IMR-90 (cell line): Measurements from ENCODE around the gene GBP7. TPM values are rescaled to one million over a fixed set of nuclear protein-coding genes. Genes with fewer than 3 reads are reported as not detected.

ENCODE experiments used
- ATAC-seq: fragments of 200-7000 bp; cut with Tn5 transposase; 2 replicates; pipeline ENCODE4 v1.9.1; 2020; ENCODE audit warnings: low read depth, mild to moderate bottlenecking, moderate library complexity
- BruUV-seq: library from RNA; stranded (reverse); fragments of 400-500 nt; replicated peaks from 2 replicates; lab custom pipeline; 2021; lab: Mats Ljungman, UMichigan
- CTCF ChIA-PET: fragments of 300-600 bp; formaldehyde crosslinking; extraction: SDS; loops from one replicate; lab custom pipeline; 2021; ENCODE audit warnings: antibody characterized with exemption; lab: Yijun Ruan, JAX
- POLR2A ChIA-PET: fragments of 300-600 bp; sonication (Branson Sonifier 250); formaldehyde crosslinking; loops from one replicate; lab custom pipeline; 2022; ENCODE audit warnings: antibody characterized with exemption; ENCODE audit not compliant: unreplicated experiment; lab: Charles Lee
- DNase-seq: peaks from one replicate; pipeline ENCODE4 v3.0.0; 2013
- H2AFZ ChIP-seq: replicated peaks from 2 replicates; pipeline ENCODE3; 2013; ENCODE audit warnings: low read length, mild to moderate bottlenecking; ENCODE audit not compliant: poor library complexity
- H2AK5ac ChIP-seq: 2 replicates; pipeline ENCODE4 v1.6.1; 2013; ENCODE audit warnings: low read depth, low read length, inconsistent platforms
- H2AK9ac ChIP-seq: replicated peaks from 2 replicates; pipeline ENCODE3; 2013; ENCODE audit warnings: mild to moderate bottlenecking, low read depth, low read length, moderate library complexity; ENCODE audit not compliant: poor library complexity
- H2BK120ac ChIP-seq: 2 replicates; pipeline ENCODE4 v1.6.1; 2013; ENCODE audit warnings: low read depth, low read length, inconsistent platforms
- H2BK15ac ChIP-seq: 3 replicates; pipeline ENCODE4 v1.6.1; 2013; ENCODE audit warnings: low read depth, low read length, inconsistent platforms
- H2BK20ac ChIP-seq: 2 replicates; pipeline ENCODE4 v1.6.1; 2013; ENCODE audit warnings: low read depth, mild to moderate bottlenecking, inconsistent platforms, low read length, moderate library complexity
- H2BK5ac ChIP-seq: 2 replicates; pipeline ENCODE4 v1.6.1; 2013; ENCODE audit warnings: mild to moderate bottlenecking, low read depth, low read length, inconsistent platforms; ENCODE audit not compliant: poor library complexity, severe bottlenecking
- H3K14ac ChIP-seq: replicated peaks from 2 replicates; pipeline ENCODE4 v1.6.1; 2013; ENCODE audit warnings: low read depth, low read length, inconsistent platforms
- H3K18ac ChIP-seq: 2 replicates; pipeline ENCODE4 v1.6.1; 2013; ENCODE audit warnings: low read depth, low read length, control low read depth
- H3K23ac ChIP-seq: 2 replicates; pipeline ENCODE4 v1.6.1; 2013; ENCODE audit warnings: low read depth, low read length, inconsistent platforms
- H3K27ac ChIP-seq: 2 replicates; pipeline ENCODE4 v1.5.1; 2013; ENCODE audit warnings: mild to moderate bottlenecking, control low read depth, low read length; ENCODE audit not compliant: insufficient read depth
- H3K27me3 ChIP-seq: 2 replicates; pipeline ENCODE4 v1.6.1; 2013; ENCODE audit warnings: low read length; ENCODE audit not compliant: control insufficient read depth, insufficient read depth
- H3K36me3 ChIP-seq: 2 replicates; pipeline ENCODE4 v1.6.1; 2013; ENCODE audit warnings: low read length, mixed read lengths; ENCODE audit not compliant: control insufficient read depth, insufficient read depth
- H3K4ac ChIP-seq: 2 replicates; pipeline ENCODE4 v1.6.1; 2013; ENCODE audit warnings: low read depth, low read length, inconsistent platforms
- H3K4me1 ChIP-seq: 2 replicates; pipeline ENCODE4 v1.6.1; 2013; ENCODE audit warnings: low read length, mixed read lengths; ENCODE audit not compliant: control insufficient read depth, insufficient read depth
- H3K4me2 ChIP-seq: 2 replicates; pipeline ENCODE4 v1.6.1; 2013; ENCODE audit warnings: low read depth, mild to moderate bottlenecking, control low read depth, low read length, moderate library complexity
- H3K4me3 ChIP-seq: 2 replicates; pipeline ENCODE4 v1.5.1; 2013; ENCODE audit warnings: low read depth, mild to moderate bottlenecking, control low read depth, low read length, moderate library complexity; ENCODE audit not compliant: insufficient read depth
- H3K56ac ChIP-seq: 2 replicates; pipeline ENCODE4 v1.6.1; 2013; ENCODE audit warnings: low read length, inconsistent platforms; ENCODE audit not compliant: insufficient read depth; ENCODE audit errors: extremely low read depth
- H3K79me1 ChIP-seq, 2 experiments: 2 replicates each; pipeline ENCODE4 v1.6.1; 2013; ENCODE audit warnings: low read length in 2 of 2, inconsistent platforms in 1 of 2, low read depth in 1 of 2
- H3K9ac ChIP-seq: 2 replicates; pipeline ENCODE4 v1.6.1; 2013; ENCODE audit warnings: low read depth, low read length, control low read depth
- H3K9me1 ChIP-seq: 2 replicates; pipeline ENCODE4 v1.6.1; 2013; ENCODE audit warnings: low read length, inconsistent platforms; ENCODE audit not compliant: insufficient read depth
- H3K9me3 ChIP-seq: 2 replicates; pipeline ENCODE4 v1.6.1; 2013; ENCODE audit warnings: low read length; ENCODE audit not compliant: control insufficient read depth, insufficient read depth
- H4K20me1 ChIP-seq: 2 replicates; pipeline ENCODE4 v1.6.1; 2013; ENCODE audit warnings: low read length, inconsistent platforms; ENCODE audit not compliant: insufficient read depth
- H4K5ac ChIP-seq: 2 replicates; pipeline ENCODE4 v1.6.1; 2013; ENCODE audit warnings: mild to moderate bottlenecking, low read depth, low read length, control low read depth
- H4K8ac ChIP-seq, 2 experiments: 2 replicates each; pipeline ENCODE4 v1.6.1; 2013; ENCODE audit warnings: low read depth in 2 of 2, low read length in 2 of 2, control low read depth in 1 of 2, inconsistent platforms in 1 of 2
- H4K91ac ChIP-seq: 2 replicates; pipeline ENCODE4 v1.6.1; 2013; ENCODE audit warnings: low read depth, low read length, inconsistent platforms; ENCODE audit not compliant: insufficient read depth
- BHLHE40 ChIP-seq: fragments of 150-350 bp; IDR thresholded peaks from 2 replicates; pipeline ENCODE4 v1.6.1; 2016; ENCODE audit warnings: mild to moderate bottlenecking, low read depth, low read length
- CEBPB ChIP-seq: IDR thresholded peaks from 2 replicates; pipeline ENCODE4 v1.6.1; 2012; ENCODE audit warnings: low read depth, low read length, improper control_type of control experiment
- CTCF ChIP-seq: conservative IDR thresholded peaks from 2 replicates; pipeline ENCODE4 v1.5.1; 2012; ENCODE audit warnings: mild to moderate bottlenecking, low read depth, low read length, improper control_type of control experiment
- ELK1 ChIP-seq: fragments of 150-350 bp; IDR thresholded peaks from 2 replicates; pipeline ENCODE4 v1.6.1; 2016; ENCODE audit warnings: low read depth, mild to moderate bottlenecking, low read length, moderate library complexity, borderline replicate concordance
- FOS ChIP-seq: fragments of 150-350 bp; IDR thresholded peaks from 2 replicates; pipeline ENCODE4 v1.6.1; 2016; ENCODE audit warnings: low read depth, low read length
- MAZ ChIP-seq: IDR thresholded peaks from 2 replicates; pipeline ENCODE4 v1.6.1; 2012; ENCODE audit warnings: low read depth, mild to moderate bottlenecking, low read length, improper control_type of control experiment, moderate library complexity, borderline replicate concordance
- MXI1 ChIP-seq: IDR thresholded peaks from 2 replicates; pipeline ENCODE4 v1.6.1; 2012; ENCODE audit warnings: low read depth, mild to moderate bottlenecking, low read length, moderate library complexity, borderline replicate concordance
- NFE2L2 ChIP-seq: fragments of 150-350 bp; IDR thresholded peaks from 2 replicates; pipeline ENCODE4 v1.6.1; 2016; ENCODE audit warnings: low read depth, mild to moderate bottlenecking, low read length
- RAD21 ChIP-seq: IDR thresholded peaks from 2 replicates; pipeline ENCODE4 v1.6.1; 2012; ENCODE audit warnings: low read length, improper control_type of control experiment
- SMC3 ChIP-seq: fragments of 150-350 bp; IDR thresholded peaks from 2 replicates; pipeline ENCODE4 v1.6.1; 2016; ENCODE audit warnings: low read depth, mild to moderate bottlenecking, antibody characterized with exemption, low read length, moderate library complexity
- USF2 ChIP-seq: fragments of 150-350 bp; IDR thresholded peaks from 2 replicates; pipeline ENCODE4 v1.6.1; 2017; ENCODE audit warnings: mild to moderate bottlenecking, antibody characterized with exemption, low read length, low read depth
- WGBS, 2 experiments: methylation state at CpG; one replicate each; pipeline versions ENCODE4 v1.1.5 to v1.1.7; 2013; ENCODE audit warnings: missing lambda C conversion rate in 2 of 2; ENCODE audit not compliant: insufficient read length in 1 of 2; ENCODE audit errors: extremely low coverage in 2 of 2; 5-methylcytosine and 5-hydroxymethylcytosine counted together
- dilution Hi-C: fragments of 300-500 bp; cut with HindIII; formaldehyde crosslinking; loops from one replicate; pipeline ENCODE4 v1.14.3; 2018; ENCODE audit warnings: low sequenced_read_pairs; ENCODE audit not compliant: unreplicated experiment
- in situ Hi-C: fragments of 300-500 bp; cut with MboI; formaldehyde crosslinking; loops from 3 replicates; pipeline ENCODE4 v1.14.3; 2019; ENCODE audit warnings: low sequenced_read_pairs, inconsistent platforms, mixed read lengths
- intact Hi-C: fragments of 100-400 bp; cut with micrococcal nuclease; formaldehyde crosslinking; loops from 2 replicates; pipeline ENCODE4 v1.10.0; 2022
- polyA plus RNA-seq, 3 experiments: library from polyadenylated mRNA; depleted of rRNA; stranded (reverse); fragments of >200 nt; gene quantifications; 2 replicates each; pipeline ENCODE4 v1.2.3, GENCODE V29; 2012; ENCODE audit warnings: low replicate concordance in 1 of 3
- total RNA-seq: library from RNA; depleted of rRNA; stranded (reverse); fragments of >200 nt; gene quantifications from 2 replicates; pipeline ENCODE4 v1.2.3, GENCODE V29; 2012

GBP7 gene
- total and polyA plus RNA-seq, 2 of the 4 experiments (the other 2 are of a cell fraction): not detected

GRCh38 chr1:89130716-89131115 is 45.1 kb downstream of the GBP7 start:
- Histone ChIP-seq H4K8ac (no peak overlapping the region), H3K23ac (no peak overlapping the region), H2BK15ac (no peak overlapping the region), H3K4ac (no peak overlapping the region), H2AFZ (no peak overlapping the region), H3K56ac (no peak overlapping the region), H3K27me3 (peaks cover 1% of the 10 kb centered on the region; the same call in 1 of the 2 replicates), H4K20me1 (no peaks in the 10 kb centered on the region), H3K18ac (no peak overlapping the region), H3K9me3 (no peaks in the 10 kb centered on the region), H2AK9ac (no peak overlapping the region), H2BK5ac (no peak overlapping the region), H3K4me3 (no peak overlapping the region), H3K14ac (no peak overlapping the region), H2AK5ac (no peak overlapping the region), H3K4me1 (peaks cover 4% of the 10 kb centered on the region), H2BK20ac (no peak overlapping the region), H4K91ac (no peak overlapping the region), H3K9me1 (no peaks in the 10 kb centered on the region), H2BK120ac (no peak overlapping the region), H3K9ac (no peak overlapping the region), H3K36me3 (no peaks in the 10 kb centered on the region), H4K5ac (no peak overlapping the region), H3K4me2 (no peak overlapping the region), H3K27ac (no peak overlapping the region), H3K79me1 (no peaks in the 10 kb centered on the region)
- ATAC-seq: no peak
- BruUV-seq: no TSS peak
- dilution Hi-C loops (no loop called here), intact Hi-C loops (no loop called here), in situ Hi-C loops (no loop called here)
- TF ChIP-seq ELK1: no peak
- no peak for TF ChIP-seq CTCF
- no peak for TF ChIP-seq MXI1
- no peak for TF ChIP-seq RAD21
- no peak for TF ChIP-seq CEBPB
- no peak for TF ChIP-seq NFE2L2
- no peak for TF ChIP-seq FOS
- no peak for TF ChIP-seq MAZ
- no peak for TF ChIP-seq SMC3
- no peak for TF ChIP-seq USF2
- TF ChIP-seq BHLHE40: no peak
- ChIA-PET CTCF (no interaction called here), POLR2A (no interaction called here)
- DNase-seq: no peak
- no CpG with 5 or more reads among the region's 1 CpG for WGBS, 2 experiments
